NCI-H2029 (cell line): ENCODE data around the gene ATG10.
"Not testable (repeated sequence)": the region's sequence is repeated elsewhere in the genome, so short reads cannot be mapped to it uniquely, and the experiment has no call there.

Source experiments
- DNase-seq: peaks from one replicate; lab custom pipeline; 2025; lab: John Stamatoyannopoulos, UW

ATG10 gene

GRCh38 chr5:82222597-82223574 is 251.1 kb downstream of the ATG10 start:
- DNase-seq = no peak

- DNase-seq = peak; percentile 56
Observed at GRCh38 chr5:82225525-82226172, 253.8 kb downstream of the ATG10 start.

GRCh38 chr5:82234885-82235284 is 263.1 kb downstream of the ATG10 start:
- no peak for DNase-seq

- no peak for DNase-seq
Observed at GRCh38 chr5:82244151-82244550, 272.3 kb downstream of the ATG10 start.

GRCh38 chr5:82244854-82245635 is 273.2 kb downstream of the ATG10 start:
- DNase-seq = no peak

GRCh38 chr5:82246960-82247574 is 275.2 kb downstream of the ATG10 start:
- no peak for DNase-seq

GRCh38 chr5:82252744-82253143 is 280.9 kb downstream of the ATG10 start:
- no peak for DNase-seq

- no peak for DNase-seq
Observed at GRCh38 chr5:82255844-82256243, 284.0 kb downstream of the ATG10 start.

GRCh38 chr5:82257247-82257646 is 285.4 kb downstream of the ATG10 start:
- DNase-seq = no peak

GRCh38 chr5:82257729-82258128 is 285.9 kb downstream of the ATG10 start:
- DNase-seq = no peak

- no peak for DNase-seq
Observed at GRCh38 chr5:82259172-82259800, 287.5 kb downstream of the ATG10 start.

- DNase-seq = no peak
Observed at GRCh38 chr5:82265047-82265446, 293.2 kb downstream of the ATG10 start.

- DNase-seq = not testable (repeated sequence)
Observed at GRCh38 chr5:82267297-82267933, 295.6 kb downstream of the ATG10 start.

GRCh38 chr5:82269363-82269762 is 297.5 kb downstream of the ATG10 start:
- DNase-seq = not testable (repeated sequence)

- not testable (repeated sequence) for DNase-seq
Observed at GRCh38 chr5:82272571-82273356, 300.9 kb downstream of the ATG10 start.

- not testable (repeated sequence) for DNase-seq
Observed at GRCh38 chr5:82273426-82273825, 301.6 kb downstream of the ATG10 start.

GRCh38 chr5:82274343-82275211 is 302.8 kb downstream of the ATG10 start:
- DNase-seq = no peak

GRCh38 chr5:82275216-82275664 is 303.4 kb downstream of the ATG10 start:
- no peak for DNase-seq
